SK-MEL-5 (cell line): ENCODE data around the gene CTAG1A. TPM values are rescaled to one million over a fixed set of nuclear protein-coding genes. Genes with fewer than 3 reads are reported as not detected.
"Not testable (repeated sequence)": the region's sequence is repeated elsewhere in the genome, so short reads cannot be mapped to it uniquely, and the experiment has no call there.

Experiments
- DNase-seq: peaks from one replicate; pipeline ENCODE4 v3.0.0-alpha.2; 2016; ENCODE audit warnings: low read depth, low spot score
- in situ Hi-C: cut with HindIII; loops from 2 replicates; pipeline ENCODE4 v1.10.0; 2016; ENCODE audit warnings: low sequenced_read_pairs, high pct_unique_total_duplicates, low pct_unique_long_range_greater_than_20kb
- total RNA-seq: library from RNA; depleted of rRNA; stranded (reverse); fragments of >200 nt; shearing (Covaris generic); gene quantifications from 2 replicates; pipeline ENCODE4 v1.2.3, GENCODE V29; 2014

CTAG1A gene
- total RNA-seq, 1 experiment from 2014 or later: not detected

DNA sequence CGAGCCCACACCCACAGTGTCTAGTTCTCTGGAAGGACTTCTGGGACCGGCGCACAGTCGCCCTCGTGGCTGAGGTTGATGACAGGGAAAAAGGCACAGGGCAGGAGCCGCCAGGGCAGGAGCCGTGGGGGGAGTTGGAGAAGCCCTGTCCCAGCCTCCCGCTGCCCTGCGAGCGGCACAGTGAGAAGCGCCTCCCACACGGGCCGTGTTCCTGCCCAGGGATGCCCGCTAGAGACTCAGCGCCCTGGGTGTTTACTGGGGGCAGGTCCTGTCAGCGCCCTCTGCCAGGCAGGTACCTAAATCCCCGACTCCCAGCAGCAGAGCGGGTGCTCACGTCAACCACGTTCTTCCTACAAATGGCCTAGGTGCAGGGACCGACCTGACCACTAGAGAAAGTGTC lies 26.0 kb upstream of the CTAG1A start:
- in situ Hi-C loops: not testable (repeated sequence)

DNA sequence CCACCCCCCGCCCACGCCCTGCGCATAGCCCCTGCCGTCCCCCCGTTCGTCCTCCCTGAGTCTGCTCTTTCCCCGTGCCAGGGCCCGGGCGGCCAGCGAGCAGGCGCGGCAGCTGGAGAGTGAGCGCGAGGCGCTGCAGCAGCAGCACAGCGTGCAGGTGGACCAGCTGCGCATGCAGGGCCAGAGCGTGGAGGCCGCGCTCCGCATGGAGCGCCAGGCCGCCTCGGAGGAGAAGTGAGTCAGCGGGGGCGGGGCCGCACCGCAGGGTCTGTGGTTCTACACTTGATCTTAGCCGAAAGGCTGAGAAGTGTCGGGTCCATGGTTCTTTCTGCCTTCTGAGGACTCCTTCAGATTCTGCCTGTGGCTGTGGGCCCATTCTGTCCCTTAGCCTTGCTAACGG lies 24.6 kb upstream of the CTAG1A start:
- in situ Hi-C loops, DNase-seq: not testable (repeated sequence)

More for the DNA sequence above, 26.0 kb upstream of the CTAG1A start:
- not testable (repeated sequence) for DNase-seq

DNA sequence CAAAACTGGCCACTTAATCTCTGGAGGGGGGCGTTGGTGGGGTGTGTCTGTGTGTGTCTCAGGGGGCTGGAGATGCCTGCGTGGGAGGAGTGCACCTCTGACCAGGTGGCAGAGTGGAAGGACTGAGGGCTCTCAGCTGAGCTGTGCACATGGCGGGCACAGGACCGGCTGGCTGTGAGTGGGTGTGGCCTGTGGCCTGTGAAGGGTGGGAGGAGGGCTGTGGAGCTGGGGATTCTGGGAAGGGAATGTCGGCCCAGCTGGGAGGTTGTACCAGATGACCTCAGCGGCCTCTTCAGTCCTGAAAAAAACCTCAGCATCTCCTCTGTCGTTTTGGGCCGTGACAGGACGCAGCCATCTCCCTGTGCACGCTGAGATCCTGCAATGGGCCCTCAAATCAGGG lies 22.6 kb upstream of the CTAG1A start:
- in situ Hi-C loops, DNase-seq: not testable (repeated sequence)

DNA sequence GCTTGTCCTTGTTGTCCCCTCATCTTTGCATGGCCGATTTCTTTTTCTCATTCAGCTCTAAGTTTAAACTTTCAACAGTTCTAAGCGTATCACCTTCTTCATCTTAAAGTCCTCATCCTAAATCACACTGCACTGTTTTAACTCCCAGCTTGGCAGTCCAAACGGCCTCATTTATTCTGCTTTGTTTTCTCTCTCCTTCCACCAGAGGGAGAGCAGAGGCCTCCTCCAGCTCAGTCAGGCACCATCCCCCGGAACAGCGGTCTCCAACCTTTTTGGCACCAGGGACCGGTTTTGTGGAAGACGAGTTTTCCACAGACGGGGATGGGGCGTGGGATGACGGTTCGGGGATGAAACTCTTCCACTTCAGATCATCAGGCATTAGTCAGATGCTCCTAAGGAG lies 14.6 kb upstream of the CTAG1A start:
- in situ Hi-C loops: not testable (repeated sequence)

DNA sequence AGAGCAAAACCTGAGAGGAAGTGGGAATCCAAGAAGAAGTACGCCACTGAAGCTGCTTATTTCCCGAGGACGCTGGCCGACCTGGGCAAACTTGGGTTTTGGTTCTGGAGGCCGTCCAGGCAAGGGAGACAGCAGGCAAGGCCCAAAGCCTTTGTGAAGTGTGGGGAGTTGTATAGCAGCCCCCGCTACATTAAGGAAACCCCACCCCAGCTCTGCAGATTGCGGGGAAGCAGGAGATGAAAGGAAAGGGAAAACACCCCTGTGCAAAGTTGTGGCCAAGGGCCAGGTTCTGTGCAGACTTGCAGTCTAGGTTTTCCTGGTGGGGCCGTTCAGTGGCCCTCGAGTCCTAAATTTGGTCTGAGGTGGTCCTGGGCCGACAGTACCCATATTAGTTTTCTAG lies 11.9 kb upstream of the CTAG1A start:
- in situ Hi-C loops, DNase-seq: not testable (repeated sequence)

More for the DNA sequence above, 14.6 kb upstream of the CTAG1A start:
- not testable (repeated sequence) for DNase-seq

DNA sequence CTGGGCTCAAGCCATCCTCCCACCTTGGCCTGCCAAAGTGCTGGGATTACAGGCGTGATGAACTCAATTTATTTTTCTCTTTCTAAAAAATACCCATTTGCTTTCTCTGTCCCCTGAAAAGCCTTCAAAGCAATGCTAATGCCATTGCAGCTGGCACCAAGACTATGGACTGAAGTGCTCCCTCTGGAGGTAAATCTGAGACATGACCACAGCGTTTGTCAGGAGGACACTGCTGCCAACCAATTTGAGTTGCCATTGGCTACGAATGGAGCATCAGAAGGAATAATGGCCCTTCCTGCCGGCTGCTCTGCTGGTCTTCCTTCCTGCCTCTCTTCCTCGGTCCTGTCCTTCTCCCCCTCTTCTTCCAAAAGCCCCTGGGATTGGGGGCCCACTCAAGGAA lies 9.9 kb upstream of the CTAG1A start:
- in situ Hi-C loops, DNase-seq: not testable (repeated sequence)

DNA sequence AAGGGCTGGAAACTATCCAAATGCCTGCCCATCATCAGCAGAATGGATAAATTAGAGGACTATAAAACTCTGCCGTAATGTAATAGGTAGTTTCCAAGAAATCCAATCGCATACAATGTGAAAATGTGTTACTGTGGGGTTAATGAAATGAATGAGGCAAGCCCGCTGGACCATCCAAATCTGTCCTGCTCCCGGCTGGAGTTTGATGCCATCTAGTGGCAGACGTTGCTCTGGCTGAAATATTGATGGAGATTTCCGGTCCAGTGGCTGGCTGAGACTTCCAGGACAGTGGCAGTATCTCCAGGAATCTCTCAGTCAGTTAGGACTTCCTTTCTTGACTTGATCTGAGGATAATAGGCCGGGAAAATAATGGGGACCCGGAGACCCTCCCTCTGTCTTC lies 1.9 kb upstream of the CTAG1A start:
- in situ Hi-C loops, DNase-seq: not testable (repeated sequence)

DNA sequence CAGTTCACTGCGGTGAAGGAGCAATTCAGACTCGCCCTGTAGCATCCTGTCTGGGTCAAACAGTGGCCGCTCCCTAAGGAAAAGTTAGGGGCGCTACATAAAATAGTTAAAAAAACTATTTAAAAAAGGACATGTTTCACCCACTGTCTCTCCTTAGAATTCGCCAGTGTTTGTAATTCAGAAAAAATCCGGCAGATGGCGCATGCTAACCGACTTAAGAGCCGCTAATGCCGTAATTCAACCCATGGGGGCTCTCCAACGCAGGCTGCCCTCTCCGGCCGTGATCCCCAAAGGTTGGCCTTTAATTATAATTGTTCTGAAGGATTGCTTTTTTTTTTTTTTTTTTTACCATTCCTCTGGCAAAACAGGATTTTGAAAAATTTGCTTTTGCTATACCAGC lies 5.5 kb downstream of the CTAG1A start:
- DNase-seq, in situ Hi-C loops: not testable (repeated sequence)

DNA sequence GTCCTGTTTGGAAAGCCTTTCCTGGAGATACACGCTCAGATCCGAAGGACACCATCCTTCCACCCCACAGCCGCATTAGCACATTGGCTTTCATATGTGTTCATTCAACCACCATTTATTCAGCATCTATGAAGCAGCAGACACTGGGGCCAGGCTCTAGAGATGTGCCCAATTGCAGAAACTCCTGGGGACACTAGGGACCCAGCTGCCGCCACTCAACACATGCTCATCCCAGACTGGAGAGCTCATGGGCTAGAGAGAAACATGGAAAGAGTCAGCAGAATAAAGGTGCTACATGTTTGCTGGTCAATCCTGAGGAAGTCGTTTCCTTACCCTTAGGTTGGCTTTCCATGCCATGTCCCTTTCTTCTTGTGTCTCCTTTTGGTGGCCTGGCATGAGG lies 7.6 kb downstream of the CTAG1A start:
- in situ Hi-C loops: no loop called here
- no peak for DNase-seq

DNA sequence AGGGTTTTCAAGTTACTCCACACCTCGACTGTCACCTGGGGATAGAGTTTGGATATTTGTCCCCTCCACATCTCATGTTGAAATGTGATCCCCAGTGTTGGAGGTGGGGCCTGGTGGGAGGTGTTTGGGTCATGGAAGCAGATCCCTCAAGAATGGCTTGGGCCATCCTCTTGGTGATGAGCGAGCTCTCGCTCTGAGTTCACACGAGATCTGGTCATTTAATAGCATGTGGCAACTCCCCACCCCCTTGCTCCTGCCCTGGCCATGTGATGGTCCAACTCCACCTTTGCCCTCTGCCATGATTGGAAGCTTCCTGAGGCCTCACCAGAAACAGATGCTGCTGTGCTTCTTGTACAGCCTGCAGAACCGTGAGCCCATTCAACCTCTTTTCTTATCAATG lies 8.3 kb downstream of the CTAG1A start:
- no peak for DNase-seq
- in situ Hi-C loops: no loop called here

DNA sequence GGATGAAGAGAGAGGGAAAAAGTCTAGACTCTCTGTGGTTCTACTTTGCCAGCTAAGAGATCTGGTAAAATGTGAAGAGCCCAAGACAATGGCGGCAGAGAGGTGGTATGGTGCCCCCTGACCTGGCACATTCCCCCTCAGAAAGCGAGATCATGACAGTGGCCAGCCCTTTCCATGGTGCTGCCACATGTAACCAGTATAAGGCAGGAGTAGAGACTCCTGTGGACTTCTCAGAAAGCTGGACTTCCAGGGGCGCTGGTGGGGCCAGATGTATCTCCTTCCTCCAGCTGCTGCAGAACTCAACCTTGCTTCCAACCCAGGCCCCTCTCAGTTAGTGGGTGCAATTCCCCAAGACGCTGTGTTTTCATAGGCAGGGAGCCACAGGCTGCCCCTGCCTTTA lies 9.6 kb downstream of the CTAG1A start:
- in situ Hi-C loops: no loop called here
- no peak for DNase-seq

DNA sequence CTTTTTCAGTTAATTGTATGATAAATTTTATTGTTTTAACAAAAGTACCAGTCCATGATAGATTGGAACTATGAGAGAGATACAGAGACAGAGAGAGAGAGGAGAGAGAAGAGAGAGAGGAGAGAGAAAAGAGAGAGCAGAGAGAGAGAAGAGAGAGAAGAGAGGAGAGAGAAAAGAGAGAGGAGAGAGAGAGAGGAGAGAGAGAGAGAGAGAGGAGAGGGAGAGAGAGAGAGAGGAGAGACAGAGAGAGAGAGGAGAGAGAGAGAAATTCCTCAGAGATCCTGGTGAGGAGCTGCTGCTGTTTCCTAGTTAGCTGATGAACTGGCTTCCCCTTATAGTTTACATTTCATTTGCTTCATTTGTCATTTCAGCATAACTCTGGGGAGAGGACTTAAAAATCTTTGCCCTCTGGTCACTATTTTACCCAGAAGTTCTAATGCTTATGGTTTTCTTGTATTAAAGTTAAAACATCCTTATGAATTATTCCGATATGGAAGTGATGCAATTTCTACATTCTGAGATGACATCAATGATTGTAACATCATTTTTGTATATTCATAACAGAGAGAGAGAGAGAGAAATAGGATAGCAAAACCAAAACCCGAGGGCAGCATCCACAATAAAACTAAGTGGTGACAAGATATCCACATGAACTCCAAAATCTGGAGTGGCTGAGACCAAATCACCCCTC lies 10.8 kb downstream of the CTAG1A start:
- in situ Hi-C loops: no loop called here
- DNase-seq: no peak

DNA sequence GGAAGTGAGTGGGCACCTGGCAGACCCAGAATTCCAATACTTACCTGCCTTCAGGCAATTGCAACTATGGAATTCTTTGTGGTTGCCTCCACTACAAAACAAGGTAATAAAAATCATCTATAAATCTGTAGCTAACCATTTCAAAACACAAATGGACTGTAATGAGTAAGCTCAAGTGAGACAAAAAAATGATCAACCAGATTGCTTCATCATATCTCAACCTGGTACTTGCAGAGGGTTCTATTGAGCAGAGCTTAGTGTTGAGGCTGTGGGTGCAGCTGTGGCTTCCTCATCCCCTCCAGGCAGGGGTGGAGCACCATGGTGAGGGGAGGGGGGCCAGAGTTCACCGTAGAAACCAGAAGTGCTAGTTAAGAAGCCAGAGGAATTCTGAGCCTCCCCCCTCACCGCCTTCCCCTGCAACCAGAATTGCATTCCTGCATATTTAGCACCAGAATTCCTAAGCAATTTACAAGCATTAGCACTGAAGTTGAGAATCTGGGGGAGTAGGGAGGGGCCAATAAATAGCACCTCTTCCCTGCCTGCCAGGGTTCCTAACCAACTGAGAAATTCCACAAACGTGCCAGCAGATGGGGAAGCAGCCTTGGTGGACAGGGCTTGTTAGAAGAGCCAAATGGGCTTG lies 11.5 kb downstream of the CTAG1A start:
- no peak for DNase-seq
- in situ Hi-C loops: no loop called here

DNA sequence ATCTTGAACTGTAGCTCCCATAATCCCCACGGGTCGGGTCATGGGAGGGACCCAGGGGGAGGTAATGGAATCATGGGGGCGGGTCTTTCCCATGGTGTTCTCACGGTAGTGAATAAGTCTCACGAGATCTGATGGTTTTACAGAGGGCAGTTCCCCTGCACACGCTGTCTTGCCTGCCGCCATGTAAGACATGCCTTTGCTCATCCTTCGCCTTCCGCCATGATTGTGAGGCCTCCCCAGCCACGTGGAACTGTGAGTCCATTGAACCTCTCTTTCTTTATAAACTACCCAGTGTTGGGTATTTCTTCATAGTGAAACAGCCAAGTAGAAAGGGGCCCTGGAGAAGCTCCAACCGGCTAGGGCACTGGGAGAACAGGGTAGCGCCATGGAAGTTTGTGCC lies 12.3 kb downstream of the CTAG1A start:
- no peak for DNase-seq
- in situ Hi-C loops: no loop called here

DNA sequence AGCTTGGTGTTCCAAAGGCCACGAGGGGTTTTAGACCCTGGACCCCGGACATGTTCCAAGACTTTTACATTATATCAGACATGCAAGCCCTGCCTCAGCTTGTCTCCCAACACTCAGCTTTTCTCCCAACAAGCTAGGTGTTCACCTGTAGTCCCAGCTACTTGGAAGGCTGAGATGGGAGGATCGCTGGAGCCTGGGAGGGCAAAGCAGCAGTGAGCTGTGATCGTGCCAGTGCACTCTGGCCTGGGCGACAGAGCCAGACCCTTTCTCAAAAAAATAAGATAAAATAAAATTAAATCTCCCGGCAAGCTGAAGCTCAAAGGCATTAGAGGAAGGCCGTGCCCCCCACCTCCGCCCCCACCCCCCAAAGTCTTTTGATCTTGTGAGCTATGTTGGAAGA lies 13.7 kb downstream of the CTAG1A start:
- DNase-seq: no peak
- in situ Hi-C loops: no loop called here

DNA sequence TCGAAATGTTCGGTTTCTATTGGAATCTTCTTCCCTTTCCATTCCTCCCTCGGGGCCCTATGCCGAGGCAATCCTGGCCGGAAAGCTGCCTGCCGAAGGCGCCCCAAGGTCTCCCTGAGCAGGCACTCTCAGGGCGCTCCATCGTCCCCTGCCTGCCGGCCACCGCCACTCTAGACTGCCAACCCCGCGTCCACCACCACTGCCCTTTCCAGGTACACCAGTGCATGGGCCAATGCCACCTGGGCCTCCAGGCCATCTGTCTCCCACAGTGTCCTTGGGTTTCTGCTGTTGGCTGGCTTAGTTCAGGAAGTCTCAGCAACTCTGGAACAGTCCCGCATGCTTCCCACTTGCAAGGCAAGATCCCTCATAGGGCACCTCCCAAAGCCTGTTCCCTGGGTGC lies 14.6 kb downstream of the CTAG1A start:
- DNase-seq: no peak
- in situ Hi-C loops: no loop called here

DNA sequence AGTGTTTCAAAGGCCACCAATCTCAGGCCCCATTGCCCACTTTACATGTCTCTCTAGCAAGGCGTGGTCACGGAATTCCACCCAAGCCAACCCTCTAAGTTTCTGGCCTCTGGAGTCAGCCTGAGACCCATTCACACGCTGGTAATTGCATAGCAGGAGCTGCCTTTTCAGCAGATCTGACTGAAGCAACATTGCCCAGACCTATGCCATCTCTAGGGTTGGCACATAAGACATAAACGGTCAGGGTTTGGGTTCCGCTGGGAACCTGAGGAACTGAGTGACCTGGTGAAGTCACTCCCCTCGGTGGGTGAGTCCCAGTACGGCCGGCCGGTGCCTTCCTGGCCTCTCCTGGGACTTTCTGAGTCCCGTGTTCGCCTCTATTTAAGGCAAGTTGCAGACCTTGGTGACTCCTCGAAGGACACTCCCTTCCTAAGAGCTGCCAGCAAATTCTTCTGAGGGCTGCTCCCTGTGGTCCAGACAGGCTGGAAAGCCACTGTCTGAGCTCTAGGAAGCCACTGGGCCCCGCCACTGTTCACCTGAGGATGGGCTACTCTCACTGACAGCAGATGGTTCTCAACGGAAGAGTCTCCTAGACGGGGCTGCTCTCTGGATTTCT lies 15.9 kb downstream of the CTAG1A start:
- in situ Hi-C loops: no loop called here
- no peak for DNase-seq

DNA sequence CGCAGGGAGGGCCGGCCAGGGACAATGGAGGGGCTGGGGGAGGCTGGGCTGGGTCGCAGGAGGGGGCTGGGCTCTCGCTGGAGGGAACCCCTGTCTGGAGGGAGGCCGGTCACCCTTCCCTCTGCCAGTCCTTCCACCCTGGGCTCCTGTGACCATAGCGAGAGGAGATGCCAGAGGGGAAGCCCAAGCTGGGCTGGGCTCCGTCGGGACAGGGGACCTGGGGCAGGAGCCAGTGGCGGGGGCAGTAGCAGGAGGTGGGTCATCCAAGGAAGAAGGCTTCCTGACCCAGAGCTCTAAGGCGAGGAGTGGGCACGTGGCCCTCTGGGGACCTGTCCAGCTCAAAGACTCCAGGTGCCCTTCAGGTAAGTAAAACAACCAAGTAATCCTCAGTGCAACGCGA lies 17.3 kb downstream of the CTAG1A start:
- DNase-seq: no peak
- in situ Hi-C loops: no loop called here
